HepG2 (cell line): Measurements from ENCODE around the gene HYDIN. TPM values are rescaled to one million over a fixed set of nuclear protein-coding genes. Genes with fewer than 3 reads are reported as not detected.

Experiments
- ATRX ChIP-seq: sonication (generic); formaldehyde crosslinking; IDR thresholded peaks from 2 replicates; pipeline ENCODE4 v1.4.0; 2020; ENCODE audit warnings: missing genetic modification reagents, borderline replicate concordance
- PPARG ChIP-seq: conservative IDR thresholded peaks from 2 replicates; pipeline ENCODE4 v1.6.1; 2016; ENCODE audit warnings: missing biosample characterization, missing genetic modification reagents
- PRMT3 ChIP-seq: sonication (generic); formaldehyde crosslinking; IDR thresholded peaks from 2 replicates; pipeline ENCODE4 v1.8.1; 2022; ENCODE audit warnings: low read depth, mild to moderate bottlenecking, moderate library complexity, missing genetic modification reagents, borderline replicate concordance
- SP140L ChIP-seq: sonication (generic); formaldehyde crosslinking; IDR thresholded peaks from 2 replicates; pipeline ENCODE4 v1.4.0; 2020; ENCODE audit warnings: missing genetic modification reagents, borderline replicate concordance
- TMF1 ChIP-seq: sonication (generic); formaldehyde crosslinking; IDR thresholded peaks from 2 replicates; pipeline ENCODE4 v1.8.1; 2022; ENCODE audit warnings: low read depth, missing genetic modification reagents
- TP53 ChIP-seq: sonication (generic); formaldehyde crosslinking; conservative IDR thresholded peaks from 2 replicates; pipeline ENCODE4 v1.4.0; 2020; ENCODE audit warnings: missing genetic modification reagents
- polyA plus RNA-seq, 8 experiments: library from polyadenylated mRNA; depleted of rRNA in 3 of 8; stranded (reverse) in 7 of 8; unstranded in 1 of 8; fragments of >200 nt; fragmentation: Illumina TruSeq in 4 of 8; extraction: Trizol in 4 of 8; gene quantifications; 2 replicates each; pipeline versions ENCODE4 v1.2.1 to v1.2.3, GENCODE V29; 2011 to 2016; ENCODE audit warnings: low read depth in 4 of 8, missing spikeins in 1 of 8, mixed read lengths in 1 of 8; ENCODE audit not compliant: insufficient read depth in 1 of 8
- total RNA-seq, 5 experiments: library from RNA; depleted of rRNA; stranded (reverse); fragments of >200 nt; fragmentation: Illumina TruSeq; extraction: Trizol; gene quantifications; 2 replicates each; pipeline ENCODE4 v1.2.3, GENCODE V29; 2016; ENCODE audit warnings: low read depth in 1 of 5
- TF ChIP-seq, protein P1 (sequence below): sonication (generic); formaldehyde crosslinking; IDR thresholded peaks from 2 replicates; pipeline ENCODE4 v1.4.0; 2020; ENCODE audit warnings: missing genetic modification reagents
- TF ChIP-seq, protein P2 (sequence below): IDR thresholded peaks from 2 replicates; pipeline ENCODE4 v1.6.1; 2012; ENCODE audit warnings: low read length, improper control_type of control experiment
- TF ChIP-seq, protein P3 (sequence below): sonication (generic); formaldehyde crosslinking; IDR thresholded peaks from 2 replicates; pipeline ENCODE4 v1.4.0; 2020; ENCODE audit warnings: missing genetic modification reagents
- TF ChIP-seq, protein P4 (sequence below): sonication (generic); formaldehyde crosslinking; IDR thresholded peaks from 2 replicates; pipeline ENCODE4 v1.9.0; 2021; ENCODE audit warnings: missing genetic modification reagents, borderline replicate concordance
- TF ChIP-seq, protein P5 (sequence below): IDR thresholded peaks from 2 replicates; pipeline ENCODE4 v1.6.1; 2016; ENCODE audit warnings: missing biosample characterization, missing genetic modification reagents, low read depth
- TF ChIP-seq, protein P6 (sequence below): sonication (generic); formaldehyde crosslinking; IDR thresholded peaks from 2 replicates; pipeline ENCODE4 v1.4.0; 2020; ENCODE audit warnings: missing genetic modification reagents, borderline replicate concordance

The HYDIN gene
- total and polyA plus RNA-seq, 2 of the 13 experiments (the other 11 are each of a cell fraction or from before 2014, with no cell fraction given) = not detected

DNA sequence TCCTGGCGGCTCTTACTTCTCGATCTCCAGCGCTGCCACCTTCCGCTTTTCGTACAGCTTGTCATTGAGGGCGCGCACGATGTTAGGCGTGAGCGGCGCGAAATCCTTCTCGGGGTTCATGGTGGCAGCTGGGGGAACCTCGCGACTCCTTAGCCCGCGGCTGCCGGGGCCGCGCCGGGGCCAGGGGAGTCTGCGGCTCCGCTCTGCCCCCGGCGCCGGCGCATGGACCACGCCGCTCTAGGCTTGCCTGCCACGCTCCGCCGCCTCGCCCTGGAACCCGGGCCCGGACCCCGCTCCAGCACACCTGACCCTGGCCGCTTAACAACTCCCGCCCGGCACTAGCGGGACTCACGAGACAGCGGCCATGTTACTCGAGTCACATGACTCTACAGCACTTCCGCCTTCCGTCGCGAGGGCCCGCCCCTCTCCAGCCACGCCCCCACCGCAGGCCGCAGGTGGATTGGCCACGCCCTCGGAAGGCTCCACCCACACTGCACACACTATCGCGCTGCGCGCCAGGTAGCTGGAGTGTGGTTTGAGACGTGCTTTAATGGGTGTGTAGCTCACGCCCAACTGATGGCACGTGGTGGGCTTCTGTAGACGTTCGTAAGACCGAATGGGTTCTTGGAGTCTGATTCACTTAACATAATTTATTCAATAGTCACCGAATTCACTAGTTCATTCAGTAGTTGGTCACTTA is 429.6 kb downstream of the HYDIN start, which contains the start of gene VAC14 (continued):
- TF ChIP-seq PRMT3 (CRISPR knock-in tag) (no peak), TP53 (CRISPR knock-in tag) (no peak), PPARG (CRISPR knock-in tag) (0 out of 2 replicates have a peak, but pooled peaks have one; percentile 5), SP140L (CRISPR knock-in tag) (no peak), ATRX (CRISPR knock-in tag) (no peak), TMF1 (CRISPR knock-in tag) (peak; percentile 76)
- TF ChIP-seq, protein P1, sequence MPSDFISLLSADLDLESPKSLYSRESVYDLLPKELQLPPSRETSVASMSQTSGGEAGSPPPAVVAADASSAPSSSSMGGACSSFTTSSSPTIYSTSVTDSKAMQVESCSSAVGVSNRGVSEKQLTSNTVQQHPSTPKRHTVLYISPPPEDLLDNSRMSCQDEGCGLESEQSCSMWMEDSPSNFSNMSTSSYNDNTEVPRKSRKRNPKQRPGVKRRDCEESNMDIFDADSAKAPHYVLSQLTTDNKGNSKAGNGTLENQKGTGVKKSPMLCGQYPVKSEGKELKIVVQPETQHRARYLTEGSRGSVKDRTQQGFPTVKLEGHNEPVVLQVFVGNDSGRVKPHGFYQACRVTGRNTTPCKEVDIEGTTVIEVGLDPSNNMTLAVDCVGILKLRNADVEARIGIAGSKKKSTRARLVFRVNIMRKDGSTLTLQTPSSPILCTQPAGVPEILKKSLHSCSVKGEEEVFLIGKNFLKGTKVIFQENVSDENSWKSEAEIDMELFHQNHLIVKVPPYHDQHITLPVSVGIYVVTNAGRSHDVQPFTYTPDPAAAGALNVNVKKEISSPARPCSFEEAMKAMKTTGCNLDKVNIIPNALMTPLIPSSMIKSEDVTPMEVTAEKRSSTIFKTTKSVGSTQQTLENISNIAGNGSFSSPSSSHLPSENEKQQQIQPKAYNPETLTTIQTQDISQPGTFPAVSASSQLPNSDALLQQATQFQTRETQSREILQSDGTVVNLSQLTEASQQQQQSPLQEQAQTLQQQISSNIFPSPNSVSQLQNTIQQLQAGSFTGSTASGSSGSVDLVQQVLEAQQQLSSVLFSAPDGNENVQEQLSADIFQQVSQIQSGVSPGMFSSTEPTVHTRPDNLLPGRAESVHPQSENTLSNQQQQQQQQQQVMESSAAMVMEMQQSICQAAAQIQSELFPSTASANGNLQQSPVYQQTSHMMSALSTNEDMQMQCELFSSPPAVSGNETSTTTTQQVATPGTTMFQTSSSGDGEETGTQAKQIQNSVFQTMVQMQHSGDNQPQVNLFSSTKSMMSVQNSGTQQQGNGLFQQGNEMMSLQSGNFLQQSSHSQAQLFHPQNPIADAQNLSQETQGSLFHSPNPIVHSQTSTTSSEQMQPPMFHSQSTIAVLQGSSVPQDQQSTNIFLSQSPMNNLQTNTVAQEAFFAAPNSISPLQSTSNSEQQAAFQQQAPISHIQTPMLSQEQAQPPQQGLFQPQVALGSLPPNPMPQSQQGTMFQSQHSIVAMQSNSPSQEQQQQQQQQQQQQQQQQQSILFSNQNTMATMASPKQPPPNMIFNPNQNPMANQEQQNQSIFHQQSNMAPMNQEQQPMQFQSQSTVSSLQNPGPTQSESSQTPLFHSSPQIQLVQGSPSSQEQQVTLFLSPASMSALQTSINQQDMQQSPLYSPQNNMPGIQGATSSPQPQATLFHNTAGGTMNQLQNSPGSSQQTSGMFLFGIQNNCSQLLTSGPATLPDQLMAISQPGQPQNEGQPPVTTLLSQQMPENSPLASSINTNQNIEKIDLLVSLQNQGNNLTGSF (CRISPR knock-in tag) = no peak
- TF ChIP-seq, protein P2, sequence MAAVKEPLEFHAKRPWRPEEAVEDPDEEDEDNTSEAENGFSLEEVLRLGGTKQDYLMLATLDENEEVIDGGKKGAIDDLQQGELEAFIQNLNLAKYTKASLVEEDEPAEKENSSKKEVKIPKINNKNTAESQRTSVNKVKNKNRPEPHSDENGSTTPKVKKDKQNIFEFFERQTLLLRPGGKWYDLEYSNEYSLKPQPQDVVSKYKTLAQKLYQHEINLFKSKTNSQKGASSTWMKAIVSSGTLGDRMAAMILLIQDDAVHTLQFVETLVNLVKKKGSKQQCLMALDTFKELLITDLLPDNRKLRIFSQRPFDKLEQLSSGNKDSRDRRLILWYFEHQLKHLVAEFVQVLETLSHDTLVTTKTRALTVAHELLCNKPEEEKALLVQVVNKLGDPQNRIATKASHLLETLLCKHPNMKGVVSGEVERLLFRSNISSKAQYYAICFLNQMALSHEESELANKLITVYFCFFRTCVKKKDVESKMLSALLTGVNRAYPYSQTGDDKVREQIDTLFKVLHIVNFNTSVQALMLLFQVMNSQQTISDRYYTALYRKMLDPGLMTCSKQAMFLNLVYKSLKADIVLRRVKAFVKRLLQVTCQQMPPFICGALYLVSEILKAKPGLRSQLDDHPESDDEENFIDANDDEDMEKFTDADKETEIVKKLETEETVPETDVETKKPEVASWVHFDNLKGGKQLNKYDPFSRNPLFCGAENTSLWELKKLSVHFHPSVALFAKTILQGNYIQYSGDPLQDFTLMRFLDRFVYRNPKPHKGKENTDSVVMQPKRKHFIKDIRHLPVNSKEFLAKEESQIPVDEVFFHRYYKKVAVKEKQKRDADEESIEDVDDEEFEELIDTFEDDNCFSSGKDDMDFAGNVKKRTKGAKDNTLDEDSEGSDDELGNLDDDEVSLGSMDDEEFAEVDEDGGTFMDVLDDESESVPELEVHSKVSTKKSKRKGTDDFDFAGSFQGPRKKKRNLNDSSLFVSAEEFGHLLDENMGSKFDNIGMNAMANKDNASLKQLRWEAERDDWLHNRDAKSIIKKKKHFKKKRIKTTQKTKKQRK = no peak
- TF ChIP-seq, protein P3, sequence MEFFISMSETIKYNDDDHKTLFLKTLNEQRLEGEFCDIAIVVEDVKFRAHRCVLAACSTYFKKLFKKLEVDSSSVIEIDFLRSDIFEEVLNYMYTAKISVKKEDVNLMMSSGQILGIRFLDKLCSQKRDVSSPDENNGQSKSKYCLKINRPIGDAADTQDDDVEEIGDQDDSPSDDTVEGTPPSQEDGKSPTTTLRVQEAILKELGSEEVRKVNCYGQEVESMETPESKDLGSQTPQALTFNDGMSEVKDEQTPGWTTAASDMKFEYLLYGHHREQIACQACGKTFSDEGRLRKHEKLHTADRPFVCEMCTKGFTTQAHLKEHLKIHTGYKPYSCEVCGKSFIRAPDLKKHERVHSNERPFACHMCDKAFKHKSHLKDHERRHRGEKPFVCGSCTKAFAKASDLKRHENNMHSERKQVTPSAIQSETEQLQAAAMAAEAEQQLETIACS (CRISPR knock-in tag) = no peak
- TF ChIP-seq, protein P4, sequence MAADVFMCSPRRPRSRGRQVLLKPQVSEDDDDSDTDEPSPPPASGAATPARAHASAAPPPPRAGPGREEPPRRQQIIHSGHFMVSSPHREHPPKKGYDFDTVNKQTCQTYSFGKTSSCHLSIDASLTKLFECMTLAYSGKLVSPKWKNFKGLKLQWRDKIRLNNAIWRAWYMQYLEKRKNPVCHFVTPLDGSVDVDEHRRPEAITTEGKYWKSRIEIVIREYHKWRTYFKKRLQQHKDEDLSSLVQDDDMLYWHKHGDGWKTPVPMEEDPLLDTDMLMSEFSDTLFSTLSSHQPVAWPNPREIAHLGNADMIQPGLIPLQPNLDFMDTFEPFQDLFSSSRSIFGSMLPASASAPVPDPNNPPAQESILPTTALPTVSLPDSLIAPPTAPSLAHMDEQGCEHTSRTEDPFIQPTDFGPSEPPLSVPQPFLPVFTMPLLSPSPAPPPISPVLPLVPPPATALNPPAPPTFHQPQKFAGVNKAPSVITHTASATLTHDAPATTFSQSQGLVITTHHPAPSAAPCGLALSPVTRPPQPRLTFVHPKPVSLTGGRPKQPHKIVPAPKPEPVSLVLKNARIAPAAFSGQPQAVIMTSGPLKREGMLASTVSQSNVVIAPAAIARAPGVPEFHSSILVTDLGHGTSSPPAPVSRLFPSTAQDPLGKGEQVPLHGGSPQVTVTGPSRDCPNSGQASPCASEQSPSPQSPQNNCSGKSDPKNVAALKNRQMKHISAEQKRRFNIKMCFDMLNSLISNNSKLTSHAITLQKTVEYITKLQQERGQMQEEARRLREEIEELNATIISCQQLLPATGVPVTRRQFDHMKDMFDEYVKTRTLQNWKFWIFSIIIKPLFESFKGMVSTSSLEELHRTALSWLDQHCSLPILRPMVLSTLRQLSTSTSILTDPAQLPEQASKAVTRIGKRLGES (CRISPR knock-in tag) = no peak
- TF ChIP-seq, protein P5, sequence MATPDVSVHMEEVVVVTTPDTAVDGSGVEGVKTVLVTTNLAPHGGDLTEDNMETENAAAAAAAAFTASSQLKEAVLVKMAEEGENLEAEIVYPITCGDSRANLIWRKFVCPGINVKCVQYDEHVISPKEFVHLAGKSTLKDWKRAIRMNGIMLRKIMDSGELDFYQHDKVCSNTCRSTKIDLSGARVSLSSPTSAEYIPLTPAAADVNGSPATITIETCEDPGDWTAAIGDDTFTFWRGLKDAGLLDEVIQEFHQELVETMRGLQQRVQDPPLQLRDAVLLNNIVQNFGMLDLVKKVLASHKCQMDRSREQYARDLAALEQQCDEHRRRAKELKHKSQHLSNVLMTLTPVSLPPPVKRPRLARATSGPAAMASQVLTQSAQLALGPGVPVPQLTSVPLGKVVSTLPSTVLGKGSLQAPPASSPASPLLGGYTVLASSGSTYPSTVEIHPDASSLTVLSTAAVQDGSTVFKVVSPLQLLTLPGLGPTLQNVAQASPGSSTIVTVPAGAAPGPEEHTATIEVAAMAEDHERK (CRISPR knock-in tag) = peak; percentile 61
- TF ChIP-seq, protein P6, sequence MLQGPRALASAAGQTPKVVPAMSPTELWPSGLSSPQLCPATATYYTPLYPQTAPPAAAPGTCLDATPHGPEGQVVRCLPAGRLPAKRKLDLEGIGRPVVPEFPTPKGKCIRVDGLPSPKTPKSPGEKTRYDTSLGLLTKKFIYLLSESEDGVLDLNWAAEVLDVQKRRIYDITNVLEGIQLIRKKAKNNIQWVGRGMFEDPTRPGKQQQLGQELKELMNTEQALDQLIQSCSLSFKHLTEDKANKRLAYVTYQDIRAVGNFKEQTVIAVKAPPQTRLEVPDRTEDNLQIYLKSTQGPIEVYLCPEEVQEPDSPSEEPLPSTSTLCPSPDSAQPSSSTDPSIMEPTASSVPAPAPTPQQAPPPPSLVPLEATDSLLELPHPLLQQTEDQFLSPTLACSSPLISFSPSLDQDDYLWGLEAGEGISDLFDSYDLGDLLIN (CRISPR knock-in tag) = no peak
